ENCODE data around the gene RPGRIP1. TPM values are rescaled to one million over a fixed set of nuclear protein-coding genes. Genes with fewer than 3 reads are reported as not detected.

Gene RPGRIP1
- total RNA-seq, 4 donors from 2014 or later: 0.21 to 2.6 TPM; not detected in 2

DNA sequence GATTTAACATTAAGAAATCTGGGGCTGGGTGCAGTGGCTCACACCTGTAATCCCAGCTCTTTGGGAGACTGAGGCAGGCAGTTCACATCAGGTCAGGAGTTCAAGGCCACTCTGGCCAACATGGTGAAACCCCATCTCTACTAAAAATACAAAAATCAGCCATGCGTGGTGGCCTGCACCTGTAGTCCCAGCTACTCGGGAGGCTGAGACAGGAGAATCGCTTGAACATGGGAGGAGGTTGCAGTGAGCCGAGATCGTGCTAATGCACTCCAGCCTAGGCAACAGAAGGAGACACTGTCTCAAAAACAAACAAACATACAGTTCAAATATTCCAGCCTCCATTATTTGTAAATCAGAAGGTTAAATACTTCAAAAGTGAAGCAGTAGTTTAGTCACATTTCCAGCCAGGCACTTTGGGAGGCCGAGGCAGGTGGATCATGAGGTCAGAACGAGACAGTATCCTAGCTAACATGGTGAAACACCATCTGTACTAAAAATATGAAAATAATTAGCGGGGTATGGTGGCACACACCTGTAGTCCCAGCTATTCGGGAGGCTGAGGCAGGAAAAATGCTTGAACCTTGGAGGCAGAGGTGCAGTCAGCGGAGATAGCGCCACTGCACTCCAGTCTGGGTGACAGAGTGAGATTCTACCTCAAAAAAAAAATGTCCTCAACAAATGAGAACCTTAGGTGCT lies 40.9 kb upstream of the RPGRIP1 start:
- H3K4me3 ChIP-seq (ENCODE audit: low read depth, poor library complexity, severe bottlenecking): no peak overlapping the region
- WGBS, 2 donors: 94 to 97% methylated on average over 11 of the region's 11 CpGs
- intact Hi-C loops (cut with DNase I; ENCODE audit: low total_unique reads): no loop called here
- no peak for DNase-seq (ENCODE audit: low spot score in 2 of 2)
- TF ChIP-seq, protein P1, sequence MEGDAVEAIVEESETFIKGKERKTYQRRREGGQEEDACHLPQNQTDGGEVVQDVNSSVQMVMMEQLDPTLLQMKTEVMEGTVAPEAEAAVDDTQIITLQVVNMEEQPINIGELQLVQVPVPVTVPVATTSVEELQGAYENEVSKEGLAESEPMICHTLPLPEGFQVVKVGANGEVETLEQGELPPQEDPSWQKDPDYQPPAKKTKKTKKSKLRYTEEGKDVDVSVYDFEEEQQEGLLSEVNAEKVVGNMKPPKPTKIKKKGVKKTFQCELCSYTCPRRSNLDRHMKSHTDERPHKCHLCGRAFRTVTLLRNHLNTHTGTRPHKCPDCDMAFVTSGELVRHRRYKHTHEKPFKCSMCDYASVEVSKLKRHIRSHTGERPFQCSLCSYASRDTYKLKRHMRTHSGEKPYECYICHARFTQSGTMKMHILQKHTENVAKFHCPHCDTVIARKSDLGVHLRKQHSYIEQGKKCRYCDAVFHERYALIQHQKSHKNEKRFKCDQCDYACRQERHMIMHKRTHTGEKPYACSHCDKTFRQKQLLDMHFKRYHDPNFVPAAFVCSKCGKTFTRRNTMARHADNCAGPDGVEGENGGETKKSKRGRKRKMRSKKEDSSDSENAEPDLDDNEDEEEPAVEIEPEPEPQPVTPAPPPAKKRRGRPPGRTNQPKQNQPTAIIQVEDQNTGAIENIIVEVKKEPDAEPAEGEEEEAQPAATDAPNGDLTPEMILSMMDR (IDR thresholded peaks at IDR 0.05): no peak
- TF ChIP-seq POLR2A (IDR thresholded peaks at IDR 0.05): no peak

DNA sequence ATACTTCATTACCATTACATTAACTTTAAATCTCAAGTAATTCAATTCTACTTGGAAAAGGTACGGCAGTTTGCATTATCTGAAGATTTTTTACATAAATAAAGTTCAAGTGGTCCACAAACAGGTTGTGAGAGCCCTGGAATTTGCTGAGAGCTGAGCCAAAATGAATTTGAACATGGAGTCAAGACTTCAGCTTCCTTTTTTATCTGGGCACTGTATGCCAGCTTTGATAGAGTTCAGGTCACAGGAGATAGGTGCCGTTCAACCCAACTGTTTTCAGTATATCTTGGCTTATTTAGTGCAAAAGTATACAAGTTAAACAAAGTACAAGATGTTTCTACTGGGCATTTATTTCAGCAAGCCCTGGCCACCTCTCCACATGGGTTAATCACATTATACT lies 39.5 kb upstream of the RPGRIP1 start:
- intact Hi-C loops (cut with DNase I; ENCODE audit: low total_unique reads): no loop called here
- DNase-seq (ENCODE audit: low spot score in 2 of 2): no peak
- WGBS, 2 donors: 80% methylated on average over 2 of the region's 2 CpGs
- no peak overlapping the region for H3K4me3 ChIP-seq (ENCODE audit: low read depth, poor library complexity, severe bottlenecking)
- no peak for TF ChIP-seq POLR2A (IDR thresholded peaks at IDR 0.05)
- TF ChIP-seq, protein P1 (IDR thresholded peaks at IDR 0.05): no peak

DNA sequence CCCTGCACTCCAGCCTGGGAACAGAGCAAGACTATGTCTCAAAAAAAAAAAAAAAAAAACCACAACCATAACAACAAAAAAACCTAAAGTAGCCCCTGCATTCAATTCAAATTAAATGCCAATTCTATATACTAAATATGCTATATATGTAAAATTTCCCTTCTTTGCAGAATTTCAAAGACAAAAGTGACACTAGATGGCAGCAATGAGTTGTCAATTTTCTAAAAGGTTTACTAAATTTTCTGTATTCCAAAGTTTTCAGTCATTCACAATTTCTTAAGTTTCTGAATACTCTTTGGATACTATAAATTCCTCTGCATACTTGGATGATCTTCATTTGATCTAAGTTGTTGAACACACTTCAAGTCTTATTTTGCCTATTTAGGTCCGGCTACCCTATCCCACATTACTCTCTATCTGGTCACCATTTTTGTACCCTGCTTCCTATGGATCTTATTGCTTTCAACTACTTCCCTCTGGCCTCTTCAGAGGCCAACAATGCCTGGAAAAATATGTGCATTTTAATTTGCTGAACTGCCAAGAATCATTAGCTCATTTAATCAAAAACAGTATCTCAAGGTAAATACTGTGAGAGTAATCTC lies 38.6 kb upstream of the RPGRIP1 start:
- DNase-seq (ENCODE audit: low spot score in 2 of 2): no peak
- TF ChIP-seq, protein P1 (IDR thresholded peaks at IDR 0.05): no peak
- no peak for TF ChIP-seq POLR2A (IDR thresholded peaks at IDR 0.05)
- WGBS, 2 donors: 74 to 89% methylated on average over 1 of the region's 1 CpG
- no peak overlapping the region for H3K4me3 ChIP-seq (ENCODE audit: low read depth, poor library complexity, severe bottlenecking)
- intact Hi-C loops (cut with DNase I; ENCODE audit: low total_unique reads): no loop called here

DNA sequence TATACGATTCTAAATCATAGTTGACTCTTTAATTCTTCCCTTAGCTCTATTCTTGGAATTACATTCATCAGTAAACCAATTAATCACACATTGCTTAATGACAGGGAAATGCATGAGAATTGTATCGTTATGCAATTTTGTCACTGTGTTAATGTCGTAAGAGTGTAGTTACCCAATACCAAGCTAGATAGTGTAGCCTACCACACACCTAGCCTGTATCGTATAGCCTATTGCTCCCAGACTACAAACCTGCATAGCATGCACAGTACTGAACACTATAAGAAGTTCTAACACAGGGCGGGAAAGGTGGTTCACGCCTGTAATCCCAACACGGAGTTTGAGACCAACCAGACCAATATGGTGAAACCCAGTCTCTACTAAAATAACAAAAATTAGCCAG lies 35.3 kb upstream of the RPGRIP1 start:
- TF ChIP-seq, protein P1 (IDR thresholded peaks at IDR 0.05): no peak
- TF ChIP-seq POLR2A (IDR thresholded peaks at IDR 0.05): no peak
- H3K4me3 ChIP-seq (ENCODE audit: low read depth, poor library complexity, severe bottlenecking): no peak overlapping the region
- WGBS, 2 donors: 68 to 81% methylated on average over 7 of the region's 7 CpGs
- intact Hi-C loops (cut with DNase I; ENCODE audit: low total_unique reads): no loop called here
- no peak for DNase-seq (ENCODE audit: low spot score in 2 of 2)

DNA sequence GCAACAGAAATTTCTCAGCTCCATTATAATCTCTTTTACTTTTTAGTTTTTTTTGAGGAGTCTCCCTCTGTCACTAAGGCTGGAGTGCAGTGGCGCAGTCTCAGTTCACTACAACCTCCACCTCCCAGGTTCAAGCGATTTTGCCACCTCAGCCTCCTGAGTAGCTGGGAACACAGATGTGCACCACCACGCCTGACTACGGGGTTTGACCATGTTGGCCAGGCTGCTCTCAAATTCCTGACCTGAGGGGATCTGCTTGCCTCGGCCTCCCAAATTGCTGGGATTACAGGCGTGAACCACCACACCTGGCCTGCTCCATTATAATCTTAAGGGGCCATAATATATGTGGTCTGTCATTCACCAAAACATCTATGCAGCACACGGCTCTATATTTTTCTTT lies 34.1 kb upstream of the RPGRIP1 start:
- intact Hi-C loops (cut with DNase I; ENCODE audit: low total_unique reads): no loop called here
- 84 to 86% methylated on average over 7 of the region's 7 CpGs for WGBS, 2 donors
- TF ChIP-seq POLR2A (IDR thresholded peaks at IDR 0.05): no peak
- TF ChIP-seq, protein P1 (IDR thresholded peaks at IDR 0.05): no peak
- DNase-seq (ENCODE audit: low spot score in 2 of 2): no peak
- no peak overlapping the region for H3K4me3 ChIP-seq (ENCODE audit: low read depth, poor library complexity, severe bottlenecking)
